ENCODE data around the gene SYNE3.
A peak's percentile ranks its signal among the peaks of the same experiment; 100 is the strongest.

Gene SYNE3

DNA sequence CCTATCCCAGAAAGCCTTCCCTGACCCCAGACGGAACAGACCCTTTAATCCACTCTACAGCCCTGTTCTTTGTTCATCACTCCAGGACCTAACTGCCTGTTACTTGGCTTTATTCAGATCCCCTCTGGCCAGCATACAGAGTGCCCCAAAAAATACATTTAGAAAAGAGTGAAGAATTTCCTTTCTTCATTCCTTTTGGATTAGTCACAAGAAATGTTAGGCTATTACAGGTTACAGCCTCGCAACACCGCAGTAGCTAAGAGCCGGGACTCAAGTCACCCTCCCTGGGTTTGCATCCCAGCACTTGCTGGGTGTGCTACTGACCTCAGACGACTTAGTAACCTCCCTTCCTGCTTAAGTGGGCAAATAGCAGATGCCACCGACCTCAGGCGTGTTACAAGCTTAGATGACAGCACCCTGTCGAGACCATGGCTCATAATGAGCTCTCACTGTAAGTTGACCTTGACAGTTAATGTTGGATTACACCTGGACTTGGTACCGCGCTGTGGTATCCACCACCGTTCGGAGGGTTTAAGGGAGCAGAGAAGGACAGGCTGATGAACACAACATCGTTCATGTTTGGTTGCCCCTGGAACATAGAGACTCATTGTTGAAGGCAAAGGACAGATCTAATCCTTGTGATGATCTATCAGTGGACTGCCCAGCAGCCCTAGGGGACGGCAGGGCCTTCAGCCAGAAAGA, 31.3 kb upstream of the SYNE3 start:
- peak; percentile 60 for DNase-seq (ENCODE audit: low spot score)
- H3K27ac ChIP-seq: peak overlapping the region; percentile 66
- TF ChIP-seq, protein P1, sequence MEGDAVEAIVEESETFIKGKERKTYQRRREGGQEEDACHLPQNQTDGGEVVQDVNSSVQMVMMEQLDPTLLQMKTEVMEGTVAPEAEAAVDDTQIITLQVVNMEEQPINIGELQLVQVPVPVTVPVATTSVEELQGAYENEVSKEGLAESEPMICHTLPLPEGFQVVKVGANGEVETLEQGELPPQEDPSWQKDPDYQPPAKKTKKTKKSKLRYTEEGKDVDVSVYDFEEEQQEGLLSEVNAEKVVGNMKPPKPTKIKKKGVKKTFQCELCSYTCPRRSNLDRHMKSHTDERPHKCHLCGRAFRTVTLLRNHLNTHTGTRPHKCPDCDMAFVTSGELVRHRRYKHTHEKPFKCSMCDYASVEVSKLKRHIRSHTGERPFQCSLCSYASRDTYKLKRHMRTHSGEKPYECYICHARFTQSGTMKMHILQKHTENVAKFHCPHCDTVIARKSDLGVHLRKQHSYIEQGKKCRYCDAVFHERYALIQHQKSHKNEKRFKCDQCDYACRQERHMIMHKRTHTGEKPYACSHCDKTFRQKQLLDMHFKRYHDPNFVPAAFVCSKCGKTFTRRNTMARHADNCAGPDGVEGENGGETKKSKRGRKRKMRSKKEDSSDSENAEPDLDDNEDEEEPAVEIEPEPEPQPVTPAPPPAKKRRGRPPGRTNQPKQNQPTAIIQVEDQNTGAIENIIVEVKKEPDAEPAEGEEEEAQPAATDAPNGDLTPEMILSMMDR (conservative IDR thresholded peaks at IDR 0.05; ENCODE audit: low read depth): no peak
- ChIA-PET POLR2A (ENCODE audit: low non-redundant PET) (interaction anchor here (0.5 kb wide), 1 partner anchor 18 kb away, joined by 14 read pairs; no protein-coding TSS in a partner anchor), CTCF (interaction anchor here (0.5 to 1.4 kb wide), 3 partner anchors 14 to 446 kb away, joined by 3 to 5 read pairs (median 3); no protein-coding TSS in a partner anchor)

DNA sequence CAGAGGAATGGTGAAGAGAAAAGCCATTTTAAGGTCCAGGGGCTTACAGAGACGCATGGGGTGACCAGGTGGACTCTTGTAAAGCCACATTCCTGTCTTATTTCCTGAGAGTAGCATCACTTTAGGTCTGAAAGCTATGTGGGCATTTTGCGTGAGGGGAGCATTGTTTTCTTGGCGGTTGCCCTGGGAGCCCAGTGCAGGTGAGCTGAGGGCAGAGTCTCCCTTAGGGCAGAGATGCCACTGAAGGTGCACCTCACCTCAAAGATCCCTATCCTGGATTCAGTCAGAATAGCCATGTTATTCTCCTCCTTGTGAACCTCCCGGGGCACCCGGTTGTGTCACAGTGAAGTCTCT, 30.8 kb upstream of the SYNE3 start:
- TF ChIP-seq, protein P1 (conservative IDR thresholded peaks at IDR 0.05; ENCODE audit: low read depth): no peak
- no peak for DNase-seq (ENCODE audit: low spot score)
- POLR2A ChIA-PET (ENCODE audit: low non-redundant PET): no interaction called here
- peak overlapping the region; percentile 66 for H3K27ac ChIP-seq
- CTCF ChIA-PET: interaction anchor here (0.5 kb wide), 1 partner anchor 14 kb away, joined by 3 read pairs; no protein-coding TSS in a partner anchor

DNA sequence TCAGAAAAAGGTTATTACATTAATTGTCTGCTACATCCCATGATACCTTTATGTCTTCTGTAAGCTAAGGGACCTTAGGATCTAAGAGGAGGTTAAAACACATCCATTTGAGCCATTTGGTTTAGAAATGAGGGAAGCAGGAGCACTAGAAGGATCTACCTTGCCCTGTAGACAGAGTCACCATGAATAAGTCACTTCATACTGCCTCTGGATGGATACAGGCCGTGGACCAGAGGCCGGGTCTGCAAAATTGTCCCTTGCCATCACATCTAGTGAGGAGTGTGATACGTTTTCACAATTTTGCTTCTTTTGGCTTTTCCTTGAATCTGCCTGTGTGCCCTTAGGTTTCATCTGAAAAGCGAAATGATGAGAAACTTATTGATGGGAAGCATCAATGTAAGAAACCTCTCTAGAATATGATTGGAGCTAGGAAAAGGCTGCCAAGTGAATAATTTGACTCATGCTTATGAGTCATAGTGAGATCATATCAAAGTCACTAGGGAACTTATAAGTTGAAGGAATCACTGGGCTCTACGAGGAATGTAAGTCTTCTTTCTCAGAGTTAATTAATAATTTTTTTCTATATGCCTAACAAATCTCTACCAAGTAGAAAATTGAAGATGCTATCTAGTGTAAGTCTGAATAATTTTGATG, 29.2 kb upstream of the SYNE3 start:
- peak; percentile 78 for DNase-seq (ENCODE audit: low spot score)
- H3K27ac ChIP-seq: no peak overlapping the region
- ChIA-PET CTCF (no interaction called here), POLR2A (ENCODE audit: low non-redundant PET) (no interaction called here)
- TF ChIP-seq, protein P1 (conservative IDR thresholded peaks at IDR 0.05; ENCODE audit: low read depth): no peak

DNA sequence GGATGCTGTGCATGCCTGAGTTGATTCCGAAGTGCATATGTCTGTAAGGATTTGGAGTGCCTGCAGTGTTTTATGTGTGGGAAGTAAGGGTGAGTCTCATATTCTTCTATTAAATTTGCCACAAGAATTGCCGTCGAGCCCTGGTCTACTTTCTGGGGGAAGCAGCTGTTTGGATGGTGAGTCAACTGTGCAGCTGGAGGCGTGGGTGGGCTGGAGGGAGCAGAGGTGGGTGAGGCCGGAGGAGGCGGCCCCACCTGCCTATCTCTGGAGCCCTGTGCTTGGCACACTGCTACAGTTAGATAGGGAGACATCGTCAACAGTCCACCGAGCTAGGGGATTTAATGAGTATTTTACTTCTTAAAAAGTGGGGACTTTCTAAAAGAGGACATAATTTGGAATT, 28.1 kb upstream of the SYNE3 start:
- H3K27ac ChIP-seq: no peak overlapping the region
- ChIA-PET CTCF (no interaction called here), POLR2A (ENCODE audit: low non-redundant PET) (no interaction called here)
- TF ChIP-seq, protein P1 (conservative IDR thresholded peaks at IDR 0.05; ENCODE audit: low read depth): no peak
- no peak for DNase-seq (ENCODE audit: low spot score)

DNA sequence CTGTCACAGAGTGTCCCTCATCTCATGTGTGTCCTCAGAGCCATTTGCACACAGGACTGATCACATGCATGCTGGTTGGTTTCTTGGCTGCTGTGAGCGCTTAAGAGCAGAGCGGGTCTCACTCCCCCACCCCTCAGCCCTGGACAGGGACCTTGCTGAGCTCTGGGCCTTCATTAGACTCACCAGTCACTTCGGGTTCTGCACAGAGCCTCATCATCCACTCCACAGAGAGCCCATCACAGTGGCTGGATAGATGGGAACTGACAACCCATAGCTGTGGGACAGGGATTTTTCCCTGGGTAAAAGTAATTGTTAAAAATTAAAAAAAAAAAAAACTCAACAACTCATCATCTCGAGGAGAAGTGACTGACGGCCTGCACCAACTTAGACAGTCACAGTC, 26.6 kb upstream of the SYNE3 start:
- TF ChIP-seq, protein P1 (conservative IDR thresholded peaks at IDR 0.05; ENCODE audit: low read depth): no peak
- H3K27ac ChIP-seq: no peak overlapping the region
- POLR2A ChIA-PET (ENCODE audit: low non-redundant PET): no interaction called here
- DNase-seq (ENCODE audit: low spot score): no peak
- CTCF ChIA-PET: no interaction called here

DNA sequence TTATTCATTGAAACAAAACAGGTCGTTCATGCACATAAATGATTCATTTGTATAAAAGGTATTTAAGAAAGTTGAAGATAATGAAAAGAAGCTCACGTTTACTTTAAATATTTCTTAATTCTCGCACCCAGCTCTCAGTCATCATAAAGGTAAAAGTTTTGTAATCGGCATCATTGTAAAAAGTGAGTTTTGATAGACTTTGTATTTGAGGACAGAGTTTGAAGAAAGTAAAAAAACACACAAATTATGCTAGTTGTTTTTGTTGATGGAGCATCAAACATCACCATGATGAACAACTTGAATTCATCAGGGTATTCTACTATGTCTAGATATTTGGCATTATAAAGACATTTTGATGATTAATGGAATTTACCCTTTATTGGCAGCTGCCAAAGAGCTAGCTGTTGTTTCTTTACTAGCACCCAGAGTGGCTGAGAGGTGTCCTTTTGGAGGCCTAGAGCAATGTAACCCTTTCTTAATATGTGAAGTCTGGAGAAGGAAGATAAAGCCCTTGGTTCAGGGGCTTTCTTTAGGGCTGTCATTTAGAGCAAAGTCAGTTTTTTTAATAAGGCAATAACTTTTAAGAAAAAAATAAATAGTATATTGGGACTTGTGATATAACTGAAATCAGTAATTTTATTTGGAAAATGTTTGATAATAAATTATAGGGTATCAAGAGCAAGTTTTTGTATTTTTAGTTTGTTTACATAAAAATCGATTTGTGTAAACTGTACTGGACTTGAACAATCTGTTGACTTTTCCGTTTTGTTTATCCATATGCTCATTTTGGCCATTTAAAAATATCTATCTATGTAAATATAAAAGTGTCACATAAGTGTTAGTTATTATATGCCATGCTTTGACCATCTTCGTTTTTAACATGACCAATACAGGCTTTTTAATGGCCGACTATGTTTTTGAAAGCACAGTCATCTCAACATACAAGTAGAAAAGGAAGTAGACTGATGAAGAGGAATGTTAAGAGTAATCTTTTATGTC, 25.8 kb upstream of the SYNE3 start:
- H3K27ac ChIP-seq: no peak overlapping the region
- TF ChIP-seq, protein P1 (conservative IDR thresholded peaks at IDR 0.05; ENCODE audit: low read depth): no peak
- ChIA-PET CTCF (interaction anchor here (0.7 kb wide), 2 partner anchors 24 to 607 kb away, joined by 3 to 4 read pairs; no protein-coding TSS in a partner anchor), POLR2A (ENCODE audit: low non-redundant PET) (no interaction called here)
- DNase-seq (ENCODE audit: low spot score): no peak

All from RWPE1 (cell line).